Type B pancreatic cell (in vitro differentiated cells): Measurements from ENCODE around the gene ZKSCAN7. TPM values are rescaled to one million over a fixed set of nuclear protein-coding genes. Genes with fewer than 3 reads are reported as not detected.
A peak's percentile ranks its signal among the peaks of the same experiment; 100 is the strongest.

ENCODE experiments used
- DNase-seq: peaks from one replicate; pipeline ENCODE4 v3.0.0; 2021; ENCODE audit warnings: mixed read lengths; ENCODE audit not compliant: unreplicated experiment; ENCODE audit errors: extremely low spot score
- H3K27ac Mint-ChIP-seq: 2 replicates; pipeline ENCODE4 v1.8.0; 2021; ENCODE audit warnings: mild to moderate bottlenecking, mixed read lengths
- H3K27me3 Mint-ChIP-seq: 2 replicates; pipeline ENCODE4 v1.8.0; 2021; ENCODE audit warnings: mixed read lengths
- H3K36me3 Mint-ChIP-seq: 2 replicates; pipeline ENCODE4 v1.8.0; 2021; ENCODE audit warnings: mixed read lengths
- H3K4me1 Mint-ChIP-seq: one replicate; pipeline ENCODE4 v1.8.0; 2021; ENCODE audit warnings: mixed read lengths; ENCODE audit not compliant: unreplicated experiment
- H3K4me3 Mint-ChIP-seq: 2 replicates; pipeline ENCODE4 v1.8.0; 2021; ENCODE audit warnings: mild to moderate bottlenecking, mixed read lengths
- H3K9me3 Mint-ChIP-seq: 2 replicates; pipeline ENCODE4 v1.8.0; 2021; ENCODE audit warnings: mixed read lengths
- total RNA-seq: library from RNA; stranded (reverse); gene quantifications from 2 replicates; pipeline ENCODE4 v1.2.1, GENCODE V29; 2021; ENCODE audit warnings: low replicate concordance
- TF ChIP-seq, protein P1 (sequence below): fragments of 200-600 bp; sonication (generic); conservative IDR thresholded peaks from 2 replicates; pipeline ENCODE4 v1.5.0; 2021; ENCODE audit warnings: antibody characterized with exemption, mild to moderate bottlenecking

The ZKSCAN7 gene
- total RNA-seq, 1 donor from 2014 or later: 17.2 TPM

- H3K27me3 Mint-ChIP-seq: no peaks in the 10 kb centered on the region
- peak overlapping the region; percentile 96 for H3K4me3 Mint-ChIP-seq
- H3K4me1 Mint-ChIP-seq: peaks cover 25% of the 10 kb centered on the region
- H3K9me3 Mint-ChIP-seq: peaks cover 5% of the 10 kb centered on the region
- TF ChIP-seq, protein P1, sequence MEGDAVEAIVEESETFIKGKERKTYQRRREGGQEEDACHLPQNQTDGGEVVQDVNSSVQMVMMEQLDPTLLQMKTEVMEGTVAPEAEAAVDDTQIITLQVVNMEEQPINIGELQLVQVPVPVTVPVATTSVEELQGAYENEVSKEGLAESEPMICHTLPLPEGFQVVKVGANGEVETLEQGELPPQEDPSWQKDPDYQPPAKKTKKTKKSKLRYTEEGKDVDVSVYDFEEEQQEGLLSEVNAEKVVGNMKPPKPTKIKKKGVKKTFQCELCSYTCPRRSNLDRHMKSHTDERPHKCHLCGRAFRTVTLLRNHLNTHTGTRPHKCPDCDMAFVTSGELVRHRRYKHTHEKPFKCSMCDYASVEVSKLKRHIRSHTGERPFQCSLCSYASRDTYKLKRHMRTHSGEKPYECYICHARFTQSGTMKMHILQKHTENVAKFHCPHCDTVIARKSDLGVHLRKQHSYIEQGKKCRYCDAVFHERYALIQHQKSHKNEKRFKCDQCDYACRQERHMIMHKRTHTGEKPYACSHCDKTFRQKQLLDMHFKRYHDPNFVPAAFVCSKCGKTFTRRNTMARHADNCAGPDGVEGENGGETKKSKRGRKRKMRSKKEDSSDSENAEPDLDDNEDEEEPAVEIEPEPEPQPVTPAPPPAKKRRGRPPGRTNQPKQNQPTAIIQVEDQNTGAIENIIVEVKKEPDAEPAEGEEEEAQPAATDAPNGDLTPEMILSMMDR: no peak
- no peak for DNase-seq
- peak overlapping the region; percentile 96 for H3K27ac Mint-ChIP-seq
- H3K36me3 Mint-ChIP-seq: peaks cover 12% of the 10 kb centered on the region
Measured at GRCh38 chr3:44511238-44511566, 43.8 kb upstream of the ZKSCAN7 start.

DNA sequence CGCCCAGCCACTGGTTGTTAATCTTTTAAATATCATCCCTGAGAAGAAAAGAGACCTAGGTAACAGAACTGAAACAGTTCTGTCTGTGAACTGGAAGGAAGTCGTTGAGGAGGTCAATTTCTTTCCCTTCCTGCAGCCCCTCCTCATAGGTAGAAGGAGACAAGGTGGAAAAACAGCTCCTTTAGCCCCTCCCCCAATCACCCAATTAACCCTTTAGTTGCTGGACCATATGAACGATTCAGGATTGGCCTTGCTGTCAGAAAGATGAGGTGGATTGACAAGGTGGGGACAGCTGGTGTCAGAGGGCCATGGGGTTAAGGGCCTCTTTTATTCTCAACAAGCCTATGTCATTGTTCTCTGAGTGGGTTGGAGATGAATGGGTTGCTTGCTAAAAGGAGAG is 41.5 kb upstream of the ZKSCAN7 start:
- TF ChIP-seq, protein P1: no peak
- no peak for DNase-seq
- no peak overlapping the region for H3K4me3 Mint-ChIP-seq
- H3K27me3 Mint-ChIP-seq: no peaks in the 10 kb centered on the region
- peaks cover 16% of the 10 kb centered on the region for H3K4me1 Mint-ChIP-seq
- no peak overlapping the region for H3K27ac Mint-ChIP-seq
- no peaks in the 10 kb centered on the region for H3K9me3 Mint-ChIP-seq
- H3K36me3 Mint-ChIP-seq: no peaks in the 10 kb centered on the region

- no peaks in the 10 kb centered on the region for H3K9me3 Mint-ChIP-seq
- H3K27ac Mint-ChIP-seq: no peak overlapping the region
Measured at GRCh38 chr3:44516230-44516629, 38.8 kb upstream of the ZKSCAN7 start.

DNA sequence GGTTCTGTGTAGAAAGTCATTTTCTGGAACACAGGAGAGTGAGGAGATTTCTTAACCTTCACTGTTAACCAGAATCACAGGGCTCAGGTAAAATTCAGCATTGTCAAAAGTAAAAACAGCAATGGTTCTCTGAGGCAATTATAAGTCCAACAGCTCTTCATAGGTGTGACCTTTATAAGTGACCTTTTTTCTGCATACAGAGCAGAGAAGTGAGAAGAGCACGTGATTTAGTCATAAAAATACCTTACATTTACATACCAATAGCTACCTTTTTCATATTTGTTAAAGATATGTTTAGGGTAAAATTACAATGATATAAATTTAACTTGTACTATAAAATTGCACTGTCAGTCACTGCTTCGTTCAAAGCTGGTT is 36.2 kb upstream of the ZKSCAN7 start:
- H3K27ac Mint-ChIP-seq: no peak overlapping the region
- DNase-seq: no peak
- H3K4me1 Mint-ChIP-seq: peaks cover 4% of the 10 kb centered on the region
- peaks cover 12% of the 10 kb centered on the region for H3K27me3 Mint-ChIP-seq
- TF ChIP-seq, protein P1: no peak
- H3K36me3 Mint-ChIP-seq: no peaks in the 10 kb centered on the region
- no peak overlapping the region for H3K4me3 Mint-ChIP-seq
- H3K9me3 Mint-ChIP-seq: no peaks in the 10 kb centered on the region

More at GRCh38 chr3:44516230-44516629, 38.8 kb upstream of the ZKSCAN7 start:
- DNase-seq: no peak
- H3K4me1 Mint-ChIP-seq: peaks cover 5% of the 10 kb centered on the region
- no peak overlapping the region for H3K4me3 Mint-ChIP-seq
- H3K36me3 Mint-ChIP-seq: no peaks in the 10 kb centered on the region
- H3K27me3 Mint-ChIP-seq: peaks cover 5% of the 10 kb centered on the region
- TF ChIP-seq, protein P1: no peak

GRCh38 chr3:44521721-44522120 is 33.3 kb upstream of the ZKSCAN7 start:
- Mint-ChIP-seq H3K27ac (no peak overlapping the region), H3K9me3 (no peaks in the 10 kb centered on the region), H3K4me3 (no peak overlapping the region), H3K27me3 (peaks cover 12% of the 10 kb centered on the region), H3K4me1 (peaks cover 4% of the 10 kb centered on the region), H3K36me3 (no peaks in the 10 kb centered on the region)
- TF ChIP-seq, protein P1: no peak
- DNase-seq: no peak

GRCh38 chr3:44522494-44522933 is 32.5 kb upstream of the ZKSCAN7 start:
- peaks cover 15% of the 10 kb centered on the region for H3K27me3 Mint-ChIP-seq
- DNase-seq: no peak
- no peak overlapping the region for H3K4me3 Mint-ChIP-seq
- no peaks in the 10 kb centered on the region for H3K36me3 Mint-ChIP-seq
- peaks cover 4% of the 10 kb centered on the region for H3K4me1 Mint-ChIP-seq
- TF ChIP-seq, protein P1: no peak
- no peak overlapping the region for H3K27ac Mint-ChIP-seq
- H3K9me3 Mint-ChIP-seq: no peaks in the 10 kb centered on the region
